Ishikawa (cell line): ENCODE data around the gene MUSK.

ENCODE experiments used
- CEBPB ChIP-seq: IDR thresholded peaks from 2 replicates; pipeline ENCODE4 v1.6.1; 2012
- CREB1 ChIP-seq: IDR thresholded peaks from 2 replicates; pipeline ENCODE4 v1.6.1; 2012; ENCODE audit warnings: low read depth
- EGR1 ChIP-seq: IDR thresholded peaks from 2 replicates; pipeline ENCODE4 v1.6.1; 2012
- EP300 ChIP-seq: IDR thresholded peaks from 2 replicates; pipeline ENCODE4 v1.6.1; 2012; ENCODE audit warnings: borderline replicate concordance
- FOXM1 ChIP-seq: IDR thresholded peaks from 2 replicates; pipeline ENCODE4 v1.6.1; 2012; ENCODE audit warnings: low read depth, borderline replicate concordance
- MAX ChIP-seq: IDR thresholded peaks from 2 replicates; pipeline ENCODE4 v1.6.1; 2012
- NFIC ChIP-seq: IDR thresholded peaks from 2 replicates; pipeline ENCODE4 v1.6.1; 2012
- RAD21 ChIP-seq: IDR thresholded peaks from 2 replicates; pipeline ENCODE4 v1.6.1; 2012; ENCODE audit warnings: low read depth
- REST ChIP-seq: IDR thresholded peaks from 2 replicates; pipeline ENCODE4 v1.6.1; 2012; ENCODE audit warnings: low read depth, mild to moderate bottlenecking
- TAF1 ChIP-seq: IDR thresholded peaks from 2 replicates; pipeline ENCODE4 v1.6.1; 2012; ENCODE audit warnings: low read depth, mild to moderate bottlenecking
- TCF12 ChIP-seq: IDR thresholded peaks from 2 replicates; pipeline ENCODE4 v1.6.1; 2012; ENCODE audit warnings: low read depth
- TEAD4 ChIP-seq: IDR thresholded peaks from 2 replicates; pipeline ENCODE4 v1.6.1; 2012
- USF1 ChIP-seq: IDR thresholded peaks from 2 replicates; pipeline ENCODE4 v1.6.1; 2012
- YY1 ChIP-seq: IDR thresholded peaks from 2 replicates; pipeline ENCODE4 v1.6.1; 2012; ENCODE audit warnings: low read depth
- ZBTB7A ChIP-seq: IDR thresholded peaks from 2 replicates; pipeline ENCODE4 v1.6.1; 2012; ENCODE audit warnings: low read depth

Gene MUSK

GRCh38 chr9:110668570-110669167 lies at the start of gene MUSK:
TSS of gene MUSK (plus strand) at chr9:110668791. CDS start at chr9:110668905, 114 bp downstream.
- no peak for TF ChIP-seq TAF1
- TF ChIP-seq TCF12 = no peak
- TF ChIP-seq NFIC = no peak
- TF ChIP-seq RAD21 = no peak
- no peak for TF ChIP-seq EGR1

GRCh38 chr9:110619831-110620230 lies 48.8 kb upstream of the MUSK start:
- no peak for TF ChIP-seq FOXM1
- no peak for TF ChIP-seq ZBTB7A
- TF ChIP-seq REST = no peak
- TF ChIP-seq NFIC = no peak
- TF ChIP-seq USF1 = no peak
- TF ChIP-seq MAX = no peak
- TF ChIP-seq CEBPB = no peak
- TF ChIP-seq TEAD4 = no peak
- TF ChIP-seq TCF12 = no peak
- no peak for TF ChIP-seq CREB1
- TF ChIP-seq YY1 = no peak
- TF ChIP-seq TAF1 = no peak

- TF ChIP-seq TEAD4 (no peak), MAX (no peak), EGR1 (no peak), CEBPB (no peak), FOXM1 (no peak), TAF1 (no peak), EP300 (no peak), NFIC (no peak), TCF12 (no peak), USF1 (no peak), ZBTB7A (no peak), REST (no peak), RAD21 (no peak), CREB1 (no peak), YY1 (no peak)
Observed at GRCh38 chr9:110620726-110621125, 47.9 kb upstream of the MUSK start.

- TF ChIP-seq CREB1 (no peak), REST (no peak), YY1 (no peak), TCF12 (no peak), ZBTB7A (no peak), EGR1 (no peak), NFIC (no peak), RAD21 (no peak), EP300 (no peak), FOXM1 (no peak), TEAD4 (no peak)
Observed at GRCh38 chr9:110622368-110622767, 46.2 kb upstream of the MUSK start.
